Measurements from ENCODE around the gene RAB27A.

GRCh38 chr15:55260562-55261131, 29.0 kb downstream of the RAB27A start:
- TF ChIP-seq, protein P1, sequence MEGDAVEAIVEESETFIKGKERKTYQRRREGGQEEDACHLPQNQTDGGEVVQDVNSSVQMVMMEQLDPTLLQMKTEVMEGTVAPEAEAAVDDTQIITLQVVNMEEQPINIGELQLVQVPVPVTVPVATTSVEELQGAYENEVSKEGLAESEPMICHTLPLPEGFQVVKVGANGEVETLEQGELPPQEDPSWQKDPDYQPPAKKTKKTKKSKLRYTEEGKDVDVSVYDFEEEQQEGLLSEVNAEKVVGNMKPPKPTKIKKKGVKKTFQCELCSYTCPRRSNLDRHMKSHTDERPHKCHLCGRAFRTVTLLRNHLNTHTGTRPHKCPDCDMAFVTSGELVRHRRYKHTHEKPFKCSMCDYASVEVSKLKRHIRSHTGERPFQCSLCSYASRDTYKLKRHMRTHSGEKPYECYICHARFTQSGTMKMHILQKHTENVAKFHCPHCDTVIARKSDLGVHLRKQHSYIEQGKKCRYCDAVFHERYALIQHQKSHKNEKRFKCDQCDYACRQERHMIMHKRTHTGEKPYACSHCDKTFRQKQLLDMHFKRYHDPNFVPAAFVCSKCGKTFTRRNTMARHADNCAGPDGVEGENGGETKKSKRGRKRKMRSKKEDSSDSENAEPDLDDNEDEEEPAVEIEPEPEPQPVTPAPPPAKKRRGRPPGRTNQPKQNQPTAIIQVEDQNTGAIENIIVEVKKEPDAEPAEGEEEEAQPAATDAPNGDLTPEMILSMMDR (conservative IDR thresholded peaks at IDR 0.05) = no peak
- TF ChIP-seq EZH2 (IDR thresholded peaks at IDR 0.05; ENCODE audit: low read depth) = no peak

Measured in PC-9 (cell line).